NCI-H2196 treated with DMSO at 0.1 percent for 48 hours (cell line): ENCODE results near the gene PRR23E.

Source experiments
- DNase-seq: peaks from one replicate; lab custom pipeline; 2025; ENCODE audit not compliant: unreplicated experiment; lab: John Stamatoyannopoulos, UW

Gene PRR23E

GRCh38 chr3:127164615-127165014 lies 28.3 kb upstream of the PRR23E start:
- no peak for DNase-seq

- DNase-seq: no peak
Measured at GRCh38 chr3:127165036-127165435, 27.9 kb upstream of the PRR23E start.

GRCh38 chr3:127165694-127166485 lies 27.0 kb upstream of the PRR23E start:
- DNase-seq: no peak

- DNase-seq: no peak
Measured at GRCh38 chr3:127166501-127167065, 26.3 kb upstream of the PRR23E start.

- no peak for DNase-seq
Measured at GRCh38 chr3:127167315-127168043, 25.5 kb upstream of the PRR23E start.

- no peak for DNase-seq
Measured at GRCh38 chr3:127168271-127168670, 24.7 kb upstream of the PRR23E start.

- peak; percentile 92 for DNase-seq
Measured at GRCh38 chr3:127170814-127171213, 22.1 kb upstream of the PRR23E start.

GRCh38 chr3:127171320-127171719 lies 21.6 kb upstream of the PRR23E start:
- no peak for DNase-seq

GRCh38 chr3:127171721-127172120 lies 21.2 kb upstream of the PRR23E start:
- DNase-seq: no peak

GRCh38 chr3:127172211-127172610 lies 20.7 kb upstream of the PRR23E start:
- DNase-seq: no peak

- peak; percentile 43 for DNase-seq
Measured at GRCh38 chr3:127172781-127173515, 20.0 kb upstream of the PRR23E start.

GRCh38 chr3:127173516-127174166 lies 19.3 kb upstream of the PRR23E start:
- no peak for DNase-seq

- DNase-seq: no peak
Measured at GRCh38 chr3:127174284-127174683, 18.6 kb upstream of the PRR23E start.

- DNase-seq: no peak
Measured at GRCh38 chr3:127174715-127175140, 18.2 kb upstream of the PRR23E start.

- no peak for DNase-seq
Measured at GRCh38 chr3:127175272-127175671, 17.7 kb upstream of the PRR23E start.

GRCh38 chr3:127177226-127177625 lies 15.7 kb upstream of the PRR23E start:
- DNase-seq: no peak

- DNase-seq: no peak
Measured at GRCh38 chr3:127180859-127181258, 12.1 kb upstream of the PRR23E start.

GRCh38 chr3:127182431-127182830 lies 10.5 kb upstream of the PRR23E start:
- DNase-seq: no peak

GRCh38 chr3:127182848-127183714 lies 9.8 kb upstream of the PRR23E start:
- no peak for DNase-seq
